Colon (tissue), 2 donors: ENCODE data around the gene CHRDL2.

Source experiments
- FAIRE-seq: peaks from 2 replicates; lab custom pipeline; 2012; peaks lifted over from hg19 to GRCh38; lab: Jason Lieb, UNC
- donor health status: control.
- donor health status: control.

The CHRDL2 gene

GRCh38 chr11:74748211-74749126, 17.2 kb upstream of the CHRDL2 start, which contains the start of gene RNF169:
Gene RNF169, plus strand, starts transcription at chr11:74748849. Its CDS starts 32 bp downstream, at chr11:74748881.
- FAIRE-seq: no peak

- FAIRE-seq: no peak
These were observed 15.6 kb upstream of the CHRDL2 start for GRCh38 chr11:74746868-74747267.

GRCh38 chr11:74744277-74744676, 13.1 kb upstream of the CHRDL2 start:
- FAIRE-seq: no peak

DNA sequence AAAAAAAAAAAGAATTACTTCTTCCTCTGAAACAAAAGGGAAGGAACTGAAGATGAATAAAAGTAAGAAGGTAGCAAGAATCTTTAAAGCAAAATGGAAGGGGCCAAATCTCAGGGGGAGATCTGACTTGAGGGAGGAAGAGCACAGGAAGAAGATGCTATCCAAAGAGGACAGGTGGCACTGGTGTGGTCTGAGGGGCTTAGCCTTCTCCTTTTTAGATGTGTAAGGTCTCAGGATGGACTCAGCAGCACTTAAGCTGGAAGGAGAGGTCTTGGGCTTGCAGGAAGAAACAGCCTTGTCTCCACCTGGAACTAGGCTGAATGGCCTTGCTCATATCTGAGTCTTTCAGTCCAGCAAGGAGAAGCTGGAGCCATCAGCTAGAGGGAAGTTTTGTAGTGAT, 12.4 kb upstream of the CHRDL2 start:
- no peak for FAIRE-seq

DNA sequence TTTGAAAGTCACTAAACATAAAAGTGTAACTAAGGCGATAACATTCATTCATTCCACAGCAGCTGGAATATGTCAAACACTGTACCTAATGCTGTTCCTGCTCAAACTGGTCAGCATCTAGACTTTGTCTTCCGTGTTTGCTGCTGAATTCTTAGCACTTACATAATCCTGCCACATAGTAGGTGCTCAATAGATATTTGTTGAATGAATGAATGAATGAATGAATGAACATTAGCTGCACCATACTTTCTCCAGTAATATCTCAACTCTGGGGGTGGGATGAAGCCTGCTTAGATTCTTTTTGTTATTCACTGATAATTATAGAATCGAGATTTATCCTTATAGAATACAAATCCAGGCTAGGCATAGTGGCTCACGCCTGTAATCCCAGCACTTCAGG, 10.8 kb upstream of the CHRDL2 start:
- no peak for FAIRE-seq

- no peak for FAIRE-seq
These were observed 8.5 kb upstream of the CHRDL2 start for GRCh38 chr11:74739546-74740270.

GRCh38 chr11:74736031-74736430, 4.8 kb upstream of the CHRDL2 start:
- FAIRE-seq: no peak

GRCh38 chr11:74735365-74735928, 4.2 kb upstream of the CHRDL2 start:
- FAIRE-seq: no peak

DNA sequence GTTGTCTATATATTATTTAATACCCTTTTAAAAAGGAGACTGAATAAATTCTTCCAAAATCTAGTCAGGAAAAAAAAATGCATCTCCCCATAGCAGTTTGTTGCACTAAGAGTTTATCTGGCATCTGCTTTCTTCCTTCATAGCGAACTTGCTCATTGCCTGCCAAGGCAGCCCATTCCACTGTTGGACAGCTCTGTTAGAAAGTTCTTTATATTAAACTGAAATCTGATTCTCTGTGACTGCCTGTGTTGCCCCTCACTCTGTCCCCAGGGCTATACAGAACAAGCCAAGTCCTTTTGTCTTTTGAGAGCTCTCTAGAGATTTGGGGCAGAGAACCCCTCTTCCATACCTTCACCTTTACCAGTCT, 3.3 kb upstream of the CHRDL2 start:
- no peak for FAIRE-seq

DNA sequence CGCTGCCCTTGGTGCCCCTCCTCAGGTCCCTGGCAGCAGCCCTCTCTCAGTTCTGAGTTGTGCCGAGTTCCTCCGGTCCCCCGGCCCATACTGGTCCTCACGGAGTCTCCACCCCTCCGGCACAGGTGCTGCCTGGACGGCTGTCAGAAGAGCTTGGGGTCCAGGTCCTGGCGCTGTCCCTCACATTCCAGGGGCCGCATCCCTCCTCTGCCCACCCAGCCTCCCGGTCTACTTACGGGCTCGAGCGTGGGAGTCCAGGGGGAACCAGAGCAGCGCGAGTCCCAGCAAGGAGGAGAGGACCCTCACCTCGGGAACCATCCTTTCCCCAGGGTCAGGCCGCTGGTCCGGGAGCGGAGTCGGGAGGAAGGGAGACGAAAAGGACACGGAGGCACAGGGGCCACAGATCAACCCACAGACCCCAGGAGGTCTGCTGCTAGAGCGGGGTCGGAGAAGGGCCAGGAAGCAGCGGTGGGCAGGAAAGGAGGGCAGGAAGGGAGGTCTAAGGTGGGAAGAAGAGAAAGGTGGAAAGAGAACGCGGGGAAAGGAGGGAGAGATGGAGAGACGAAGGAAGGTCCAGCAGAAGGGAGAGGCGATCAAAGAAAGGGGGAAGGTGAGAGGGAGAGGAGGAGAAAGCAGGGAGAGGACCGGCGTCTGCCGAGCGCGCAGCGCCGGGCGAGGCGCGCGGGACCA, 510 bp downstream of the CHRDL2 start:
- no peak for FAIRE-seq

DNA sequence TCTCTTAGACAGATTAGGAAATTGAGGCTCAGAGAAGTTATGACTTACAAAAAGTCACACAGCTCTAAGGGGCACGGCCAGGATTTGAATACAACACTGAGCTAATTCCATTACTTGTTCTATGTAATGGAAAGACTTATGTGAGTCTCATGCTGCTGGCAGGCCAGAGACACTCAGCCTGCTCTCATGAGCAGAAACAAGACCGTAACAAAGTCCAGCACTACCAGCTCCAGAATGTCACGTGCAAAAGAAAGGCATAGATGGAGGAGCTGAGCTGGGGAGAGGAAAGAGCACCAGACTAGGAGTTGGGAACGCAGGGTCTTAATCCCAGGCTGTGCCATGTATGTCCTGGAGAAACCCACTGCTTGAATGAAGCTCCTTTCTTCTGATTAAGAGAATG, 1.8 kb downstream of the CHRDL2 start:
- FAIRE-seq: no peak

DNA sequence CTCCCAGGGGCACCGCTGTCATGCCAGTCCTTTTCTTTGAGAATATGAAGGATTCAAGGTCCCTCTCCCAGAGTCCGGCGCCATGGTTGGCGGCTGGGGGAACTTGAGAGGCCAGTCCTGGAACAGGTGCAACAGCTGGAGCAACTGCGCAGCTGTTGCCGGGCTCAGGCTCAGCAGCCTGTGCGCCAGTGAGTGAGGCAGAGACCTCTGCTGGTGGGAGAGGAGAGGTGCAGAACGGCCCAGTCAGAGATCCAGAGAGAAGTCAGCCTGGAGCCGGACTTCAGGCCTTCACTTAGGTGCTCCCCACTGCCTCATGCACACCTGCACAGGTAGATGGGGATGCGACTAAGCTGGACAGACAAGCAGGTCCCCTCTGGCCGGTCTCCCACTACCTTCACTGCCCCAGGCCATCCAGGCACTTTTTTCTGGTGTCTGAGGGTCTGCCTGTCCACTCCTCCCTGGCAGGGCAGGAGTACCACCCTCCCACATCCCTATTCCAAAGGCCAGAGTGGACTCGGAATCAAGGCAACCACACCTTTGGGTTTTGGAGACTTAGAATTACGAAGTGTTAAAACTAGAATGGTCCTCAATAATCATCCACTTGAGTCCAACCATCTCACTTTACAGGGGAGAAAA, 4.6 kb downstream of the CHRDL2 start:
- no peak for FAIRE-seq

- FAIRE-seq: no peak
These were observed 5.5 kb downstream of the CHRDL2 start for GRCh38 chr11:74725701-74726100.

GRCh38 chr11:74723511-74723910, 7.7 kb downstream of the CHRDL2 start:
- no peak for FAIRE-seq

GRCh38 chr11:74721479-74721835, 9.8 kb downstream of the CHRDL2 start:
- FAIRE-seq: no peak

GRCh38 chr11:74720596-74721478, 10.4 kb downstream of the CHRDL2 start:
- no peak for FAIRE-seq

DNA sequence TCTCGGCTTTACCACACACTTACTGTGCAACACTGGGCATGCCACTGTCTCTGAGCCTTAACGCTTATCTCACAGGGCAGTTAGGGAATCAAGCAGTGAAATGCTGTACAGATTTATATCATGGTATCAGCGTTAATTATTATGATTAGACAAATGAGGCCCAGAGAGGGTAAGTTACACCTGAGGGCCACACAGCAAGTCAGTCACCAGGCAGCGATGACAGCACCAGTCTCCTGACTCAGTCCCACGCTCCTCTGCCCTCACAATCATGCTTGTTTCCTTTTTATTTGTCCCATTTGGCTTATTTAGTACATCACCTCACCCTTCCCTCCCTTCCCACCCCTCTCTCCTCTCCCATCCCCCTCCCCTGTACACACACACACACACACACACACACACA, 12.2 kb downstream of the CHRDL2 start:
- FAIRE-seq: no peak

- no peak for FAIRE-seq
These were observed 13.8 kb downstream of the CHRDL2 start for GRCh38 chr11:74717221-74717969.

- no peak for FAIRE-seq
These were observed 16.3 kb downstream of the CHRDL2 start for GRCh38 chr11:74714904-74715303.

- no peak for FAIRE-seq
These were observed 17.5 kb downstream of the CHRDL2 start for GRCh38 chr11:74713686-74714085.
